Coronary artery (tissue), 2 donors: ENCODE data around the gene CBS.
"Not testable (repeated sequence)": the region's sequence is repeated elsewhere in the genome, so short reads cannot be mapped to it uniquely, and the experiment has no call there.

Experiments
- DNase-seq: peaks from one replicate; pipeline ENCODE4 v3.0.0-alpha.2; 2017; ENCODE audit warnings: low spot score
- H3K27ac ChIP-seq, 2 donors: fragments of 200-600 bp; sonication (generic); one replicate each; pipeline ENCODE4 v1.5.1; 2016 to 2019
- H3K4me3 ChIP-seq: fragments of 200-600 bp; sonication (generic); 2 replicates; pipeline ENCODE4 v1.5.1; 2016; ENCODE audit warnings: mild to moderate bottlenecking, moderate library complexity

The CBS gene

GRCh38 chr21:43074401-43075169 lies 1.1 kb downstream of the CBS start:
- not testable (repeated sequence) for H3K4me3 ChIP-seq, DNase-seq, H3K27ac ChIP-seq

GRCh38 chr21:43072742-43073141 lies 2.9 kb downstream of the CBS start:
- not testable (repeated sequence) for H3K4me3 ChIP-seq, DNase-seq, H3K27ac ChIP-seq

GRCh38 chr21:43069682-43070081 lies 6.0 kb downstream of the CBS start:
- not testable (repeated sequence) for DNase-seq, H3K4me3 ChIP-seq, H3K27ac ChIP-seq

GRCh38 chr21:43068065-43068464 lies 7.6 kb downstream of the CBS start:
- H3K27ac ChIP-seq, DNase-seq, H3K4me3 ChIP-seq: not testable (repeated sequence)

- H3K27ac ChIP-seq, DNase-seq, H3K4me3 ChIP-seq: not testable (repeated sequence)
These were observed 8.9 kb downstream of the CBS start for GRCh38 chr21:43066690-43067089.

- not testable (repeated sequence) for H3K4me3 ChIP-seq, H3K27ac ChIP-seq, DNase-seq
These were observed 9.6 kb downstream of the CBS start for GRCh38 chr21:43065991-43066390.

- H3K27ac ChIP-seq, DNase-seq, H3K4me3 ChIP-seq: not testable (repeated sequence)
These were observed 11.2 kb downstream of the CBS start for GRCh38 chr21:43064265-43064917.

- DNase-seq, H3K27ac ChIP-seq, H3K4me3 ChIP-seq: not testable (repeated sequence)
These were observed 12.5 kb downstream of the CBS start for GRCh38 chr21:43062955-43063664.

GRCh38 chr21:43053112-43053511 lies 22.5 kb downstream of the CBS start:
- DNase-seq, H3K27ac ChIP-seq, H3K4me3 ChIP-seq: not testable (repeated sequence)

GRCh38 chr21:43045876-43046821 lies 29.5 kb downstream of the CBS start:
- not testable (repeated sequence) for H3K4me3 ChIP-seq, DNase-seq

GRCh38 chr21:43045165-43045875 lies 30.3 kb downstream of the CBS start:
- DNase-seq, H3K27ac ChIP-seq, H3K4me3 ChIP-seq: not testable (repeated sequence)

More at GRCh38 chr21:43045876-43046821, 29.5 kb downstream of the CBS start:
- peak overlapping the region in 1 of 2 donors; percentile 37 for H3K27ac ChIP-seq

- H3K4me3 ChIP-seq, DNase-seq, H3K27ac ChIP-seq: not testable (repeated sequence)
These were observed 31.1 kb downstream of the CBS start for GRCh38 chr21:43044547-43044946.

GRCh38 chr21:43043291-43043690 lies 32.3 kb downstream of the CBS start:
- H3K27ac ChIP-seq, DNase-seq, H3K4me3 ChIP-seq: not testable (repeated sequence)

- DNase-seq, H3K27ac ChIP-seq: not testable (repeated sequence)
These were observed 33.5 kb downstream of the CBS start for GRCh38 chr21:43042169-43042568.

GRCh38 chr21:43038659-43039044 lies 37.0 kb downstream of the CBS start:
- not testable (repeated sequence) for H3K4me3 ChIP-seq, H3K27ac ChIP-seq, DNase-seq

More at GRCh38 chr21:43042169-43042568, 33.5 kb downstream of the CBS start:
- H3K4me3 ChIP-seq = not testable (repeated sequence)

- DNase-seq, H3K4me3 ChIP-seq, H3K27ac ChIP-seq: not testable (repeated sequence)
These were observed 37.5 kb downstream of the CBS start for GRCh38 chr21:43037918-43038658.

- not testable (repeated sequence) for H3K4me3 ChIP-seq, DNase-seq, H3K27ac ChIP-seq
These were observed 38.7 kb downstream of the CBS start for GRCh38 chr21:43036889-43037288.
